Measurements from ENCODE around the gene NEO1.

- TF ChIP-seq CTCF (IDR thresholded peaks at IDR 0.05), result no peak
- TF ChIP-seq POLR2A (IDR thresholded peaks at IDR 0.05), result no peak
- TF ChIP-seq POLR2AphosphoS5 (IDR thresholded peaks at IDR 0.05), result no peak
- no peak for TF ChIP-seq EP300 (IDR thresholded peaks at IDR 0.05)
Measured at GRCh38 chr15:73034221-73034620, 18.0 kb upstream of the NEO1 start.
